ENCODE measurements around the gene HTT.

Gene HTT

DNA sequence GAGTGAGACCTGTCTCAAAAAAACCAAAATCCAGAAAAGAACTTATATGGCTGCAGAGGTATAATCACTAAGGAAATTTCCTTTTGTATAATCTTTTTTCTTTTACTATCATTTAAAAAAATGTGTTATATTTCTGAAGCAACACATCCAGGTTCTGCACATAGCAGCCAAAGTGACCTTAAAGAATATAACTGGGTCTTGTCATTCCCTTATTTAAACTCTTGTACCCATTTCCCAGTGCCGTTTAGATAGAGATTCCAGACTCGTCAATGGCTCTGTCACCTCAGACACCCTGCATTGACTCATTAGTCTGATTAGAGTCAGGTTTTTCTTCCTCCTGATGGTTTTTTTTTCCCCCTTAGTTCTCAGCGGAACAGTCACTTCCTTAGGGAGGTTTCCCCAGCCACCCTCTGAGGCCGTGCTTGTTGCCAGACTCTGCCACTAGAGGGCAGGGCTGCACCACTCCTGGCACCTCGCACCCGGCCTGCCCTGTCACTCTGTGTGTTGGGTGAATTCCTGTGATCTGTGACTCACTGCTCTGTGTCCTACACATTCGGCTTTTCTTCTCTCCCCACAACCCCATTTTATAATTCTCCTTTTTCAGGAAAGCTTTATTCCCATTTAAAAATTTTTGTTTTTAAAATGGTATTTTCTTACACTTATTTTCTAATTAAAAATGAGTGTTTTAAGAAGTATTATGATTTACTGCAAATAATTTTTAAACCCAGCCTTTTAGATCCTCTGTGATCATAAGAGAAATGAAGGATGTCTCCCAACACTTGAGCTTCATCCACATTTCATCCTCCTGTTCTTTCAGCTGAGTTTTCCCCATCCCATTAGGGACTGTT is 32.1 kb downstream of the HTT start:
- FAIRE-seq (no peak), DNase-seq (ENCODE audit: insufficient read length, low spot score) (peak; percentile 75)
- TF ChIP-seq CTCF (IDR thresholded peaks at IDR 0.05; ENCODE audit: insufficient read depth, missing control alignments) = peak; percentile 97

- TF ChIP-seq CTCF (IDR thresholded peaks at IDR 0.05; ENCODE audit: insufficient read depth, missing control alignments) = no peak
- FAIRE-seq = no peak
- DNase-seq (ENCODE audit: insufficient read length, low spot score) = no peak
Observed at GRCh38 chr4:3107271-3107670, 32.8 kb downstream of the HTT start.

DNA sequence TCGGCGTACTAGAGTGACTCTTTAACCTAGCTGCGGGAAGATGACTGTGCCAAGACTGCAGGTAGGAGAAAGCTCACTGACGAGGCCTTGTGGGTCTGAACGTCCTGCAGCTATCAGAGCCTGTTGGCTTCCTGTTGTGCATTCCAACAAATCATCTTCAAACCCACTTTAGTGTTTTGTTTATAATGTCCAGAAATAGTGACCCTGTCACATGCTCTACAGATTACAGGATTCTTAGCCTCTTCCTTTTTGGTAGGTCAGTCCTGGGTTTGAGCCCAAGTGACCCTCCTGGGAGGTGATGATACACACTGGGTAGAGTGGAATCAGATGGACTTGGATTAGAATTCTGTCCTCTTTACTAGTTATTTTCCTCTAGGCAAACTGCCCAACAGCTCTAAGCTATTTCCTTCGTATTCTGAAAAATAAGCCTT is 33.2 kb downstream of the HTT start:
- no peak for DNase-seq (ENCODE audit: insufficient read length, low spot score)
- no peak for FAIRE-seq
- TF ChIP-seq CTCF (IDR thresholded peaks at IDR 0.05; ENCODE audit: insufficient read depth, missing control alignments) = no peak

DNA sequence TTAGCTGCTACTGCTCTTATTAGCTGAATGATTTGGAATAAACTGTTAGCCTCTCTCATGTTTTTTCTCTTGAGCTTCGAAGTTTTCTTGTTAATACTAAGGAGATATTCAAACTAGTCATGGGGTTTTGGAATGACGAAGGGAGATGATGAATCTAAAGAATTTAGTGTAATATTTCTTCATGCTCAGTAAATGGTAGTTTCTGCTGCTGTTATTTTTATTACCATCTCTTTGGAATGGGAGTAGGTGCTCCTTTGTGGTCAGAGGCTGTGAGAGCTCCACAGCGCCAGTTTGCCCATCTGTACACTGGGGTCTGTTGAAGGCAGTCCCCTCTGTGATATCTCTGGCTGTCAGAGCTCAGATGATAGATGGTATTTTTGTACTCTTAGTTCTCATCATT is 33.7 kb downstream of the HTT start:
- FAIRE-seq = no peak
- no peak for TF ChIP-seq CTCF (IDR thresholded peaks at IDR 0.05; ENCODE audit: insufficient read depth, missing control alignments)
- DNase-seq (ENCODE audit: insufficient read length, low spot score) = no peak

- TF ChIP-seq CTCF (IDR thresholded peaks at IDR 0.05; ENCODE audit: insufficient read depth, missing control alignments) = no peak
- no peak for DNase-seq (ENCODE audit: insufficient read length, low spot score)
- FAIRE-seq = no peak
Observed at GRCh38 chr4:3111461-3111860, 37.0 kb downstream of the HTT start.

DNA sequence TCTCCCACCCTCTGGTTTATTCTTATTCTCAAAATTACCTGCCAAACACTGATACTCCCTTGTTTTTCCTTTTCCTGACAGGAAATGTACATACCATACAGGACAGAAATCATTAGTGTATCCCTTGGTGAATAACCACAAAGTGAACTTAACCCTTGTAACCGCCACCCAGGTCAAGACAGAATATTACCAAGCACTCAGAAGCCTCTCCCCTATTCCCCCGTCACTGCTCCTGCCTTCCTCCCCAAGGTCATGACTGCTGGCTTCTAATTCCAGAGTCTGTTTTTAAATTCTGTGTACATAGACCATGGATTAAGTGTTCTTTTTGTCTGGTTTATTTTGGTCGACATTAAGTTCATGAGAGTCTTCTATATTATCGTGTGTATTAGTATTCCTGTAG is 37.7 kb downstream of the HTT start:
- DNase-seq (ENCODE audit: insufficient read length, low spot score) = no peak
- TF ChIP-seq CTCF (IDR thresholded peaks at IDR 0.05; ENCODE audit: insufficient read depth, missing control alignments) = no peak
- no peak for FAIRE-seq
